ENCODE measurements around the gene DYRK1B. TPM values are rescaled to one million over a fixed set of nuclear protein-coding genes. Genes with fewer than 3 reads are reported as not detected.

The DYRK1B gene
- total RNA-seq, 1 experiment from 2014 or later = 12.2 TPM

- CTCF ChIA-PET = no interaction called here
- no peaks in the 10 kb centered on the region for H3K36me3 Mint-ChIP-seq
- H3K4me1 Mint-ChIP-seq = peaks cover 11% of the 10 kb centered on the region
- TF ChIP-seq ARID4B (CRISPR knock-in tag; IDR thresholded peaks at IDR 0.05; ENCODE audit: borderline replicate concordance) (no peak), RELA (CRISPR knock-in tag; IDR thresholded peaks at IDR 0.05; ENCODE audit: borderline replicate concordance) (no peak), ETV6 (CRISPR knock-in tag; IDR thresholded peaks at IDR 0.05) (no peak), PRRX2 (CRISPR knock-in tag; IDR thresholded peaks at IDR 0.05) (no peak), EMX1 (CRISPR knock-in tag; IDR thresholded peaks at IDR 0.05) (no peak)
- no peaks in the 10 kb centered on the region for H3K9me3 Mint-ChIP-seq
- H3K27ac Mint-ChIP-seq = no peak overlapping the region
- no peak for ATAC-seq
- no peak overlapping the region for H3K4me3 Mint-ChIP-seq
- H3K27me3 Mint-ChIP-seq (ENCODE audit: low read depth) = peaks cover 20% of the 10 kb centered on the region
- POLR2A ChIA-PET = no interaction called here
- no peak for DNase-seq (ENCODE audit: low spot score)
Measured at GRCh38 chr19:39850892-39851291, 16.9 kb upstream of the DYRK1B start.

- Mint-ChIP-seq H3K27me3 (ENCODE audit: low read depth) (peaks cover 11% of the 10 kb centered on the region), H3K27ac (no peak overlapping the region), H3K36me3 (no peaks in the 10 kb centered on the region), H3K4me3 (no peak overlapping the region), H3K4me1 (peaks cover 28% of the 10 kb centered on the region), H3K9me3 (no peaks in the 10 kb centered on the region)
- CTCF ChIA-PET = no interaction called here
- ATAC-seq = no peak
- TF ChIP-seq ZBTB43 (CRISPR knock-in tag; IDR thresholded peaks at IDR 0.05) = no peak
- TF ChIP-seq SOX15 (CRISPR knock-in tag; IDR thresholded peaks at IDR 0.05) = no peak
- TF ChIP-seq AR (CRISPR knock-in tag; IDR thresholded peaks at IDR 0.05) = no peak
- TF ChIP-seq GABPB1 (CRISPR knock-in tag; IDR thresholded peaks at IDR 0.05) = no peak
- no peak for TF ChIP-seq RORB (CRISPR knock-in tag; IDR thresholded peaks at IDR 0.05)
- no peak for TF ChIP-seq PRDM15 (CRISPR knock-in tag; IDR thresholded peaks at IDR 0.05)
- POLR2A ChIA-PET = no interaction called here
- no peak for DNase-seq (ENCODE audit: low spot score)
Measured at GRCh38 chr19:39848392-39848791, 14.4 kb upstream of the DYRK1B start.

All from WTC11 (cell line).